C4-2B (cell line): ENCODE measurements around the gene PBX1.

Source experiments
- ZFX ChIP-seq: fragments of 450-650 bp; IDR thresholded peaks from 2 replicates; pipeline ENCODE4 v1.6.1; 2017
- TF ChIP-seq, protein P1 (sequence below): fragments of 450-650 bp; conservative IDR thresholded peaks from 2 replicates; pipeline ENCODE4 v1.5.1; 2017; ENCODE audit warnings: mild to moderate bottlenecking

DNA sequence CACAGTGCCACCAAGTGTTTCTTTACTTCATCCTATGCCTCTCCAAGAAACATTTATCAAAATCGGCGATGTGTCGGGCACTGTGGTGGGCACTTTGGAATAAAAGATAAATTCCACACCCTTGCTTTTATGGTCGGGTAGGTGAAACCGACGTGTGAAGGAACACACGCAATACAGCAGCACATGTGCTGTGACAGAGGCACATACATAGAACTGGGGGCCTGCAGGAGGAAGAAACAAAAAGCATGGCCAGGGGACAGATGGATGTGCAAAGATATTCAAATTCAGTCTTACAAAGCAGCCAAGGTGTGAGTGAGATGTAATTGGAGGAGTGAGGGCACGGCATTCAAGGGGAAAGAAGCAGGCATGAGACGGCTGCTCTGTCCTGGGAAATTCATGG lies 282.0 kb downstream of the PBX1 start:
- TF ChIP-seq, protein P1, sequence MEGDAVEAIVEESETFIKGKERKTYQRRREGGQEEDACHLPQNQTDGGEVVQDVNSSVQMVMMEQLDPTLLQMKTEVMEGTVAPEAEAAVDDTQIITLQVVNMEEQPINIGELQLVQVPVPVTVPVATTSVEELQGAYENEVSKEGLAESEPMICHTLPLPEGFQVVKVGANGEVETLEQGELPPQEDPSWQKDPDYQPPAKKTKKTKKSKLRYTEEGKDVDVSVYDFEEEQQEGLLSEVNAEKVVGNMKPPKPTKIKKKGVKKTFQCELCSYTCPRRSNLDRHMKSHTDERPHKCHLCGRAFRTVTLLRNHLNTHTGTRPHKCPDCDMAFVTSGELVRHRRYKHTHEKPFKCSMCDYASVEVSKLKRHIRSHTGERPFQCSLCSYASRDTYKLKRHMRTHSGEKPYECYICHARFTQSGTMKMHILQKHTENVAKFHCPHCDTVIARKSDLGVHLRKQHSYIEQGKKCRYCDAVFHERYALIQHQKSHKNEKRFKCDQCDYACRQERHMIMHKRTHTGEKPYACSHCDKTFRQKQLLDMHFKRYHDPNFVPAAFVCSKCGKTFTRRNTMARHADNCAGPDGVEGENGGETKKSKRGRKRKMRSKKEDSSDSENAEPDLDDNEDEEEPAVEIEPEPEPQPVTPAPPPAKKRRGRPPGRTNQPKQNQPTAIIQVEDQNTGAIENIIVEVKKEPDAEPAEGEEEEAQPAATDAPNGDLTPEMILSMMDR = no peak
- no peak for TF ChIP-seq ZFX
